ENCODE measurements around the gene ADGRL2.

The ADGRL2 gene

DNA sequence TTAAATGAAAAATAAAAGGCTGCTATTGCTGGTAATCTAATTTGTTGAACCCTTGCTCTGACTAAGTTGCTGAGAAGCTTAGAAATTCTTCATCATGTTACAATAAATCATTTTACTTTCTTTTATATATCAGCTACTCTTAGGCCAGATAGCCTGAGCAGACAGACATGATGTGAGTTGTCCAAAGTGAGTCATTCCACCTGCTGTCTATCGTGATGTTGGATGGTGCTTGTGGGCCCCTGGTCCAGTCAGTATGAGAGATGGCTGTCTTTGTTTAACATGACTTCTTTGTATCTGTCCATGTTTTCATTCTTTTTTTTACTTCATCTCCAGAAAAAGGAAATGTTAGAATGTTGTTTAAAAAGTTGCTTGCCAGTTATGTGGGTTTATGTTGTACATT, 188.8 kb downstream of the ADGRL2 start:
- no peak for DNase-seq (ENCODE audit: low spot score)

DNA sequence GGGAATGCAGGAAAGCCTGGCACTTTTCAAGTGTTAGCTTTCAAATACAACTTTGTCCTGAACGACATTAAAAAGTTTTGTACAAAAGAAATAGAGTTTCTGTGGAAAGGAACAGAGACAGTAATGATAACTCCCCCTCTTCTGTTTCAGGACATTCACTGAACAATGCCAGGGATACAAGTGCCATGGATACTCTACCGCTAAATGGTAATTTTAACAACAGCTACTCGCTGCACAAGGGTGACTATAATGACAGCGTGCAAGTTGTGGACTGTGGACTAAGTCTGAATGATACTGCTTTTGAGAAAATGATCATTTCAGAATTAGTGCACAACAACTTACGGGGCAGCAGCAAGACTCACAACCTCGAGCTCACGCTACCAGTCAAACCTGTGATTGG, 189.5 kb downstream of the ADGRL2 start:
- no peak for DNase-seq (ENCODE audit: low spot score)

DNA sequence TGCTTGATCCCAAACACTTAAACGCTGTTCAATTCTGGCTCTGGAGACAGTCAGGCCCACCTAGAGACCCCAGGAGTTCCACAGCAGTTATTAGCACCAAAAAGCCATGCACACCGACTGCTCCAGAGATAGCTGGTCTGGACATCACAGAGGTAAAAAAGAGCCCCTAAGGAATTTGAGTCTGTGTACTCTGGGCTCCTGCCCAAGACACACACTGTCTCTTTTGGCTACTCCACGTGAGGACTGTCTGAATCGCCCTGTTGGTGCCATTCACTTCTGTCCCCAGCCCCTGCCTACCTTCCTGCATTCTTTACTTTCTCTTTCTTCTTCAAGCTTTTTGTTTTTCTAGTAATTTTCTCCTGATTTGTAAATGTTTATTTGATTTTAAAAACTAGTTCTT, 197.4 kb downstream of the ADGRL2 start:
- no peak for DNase-seq (ENCODE audit: low spot score)

DNA sequence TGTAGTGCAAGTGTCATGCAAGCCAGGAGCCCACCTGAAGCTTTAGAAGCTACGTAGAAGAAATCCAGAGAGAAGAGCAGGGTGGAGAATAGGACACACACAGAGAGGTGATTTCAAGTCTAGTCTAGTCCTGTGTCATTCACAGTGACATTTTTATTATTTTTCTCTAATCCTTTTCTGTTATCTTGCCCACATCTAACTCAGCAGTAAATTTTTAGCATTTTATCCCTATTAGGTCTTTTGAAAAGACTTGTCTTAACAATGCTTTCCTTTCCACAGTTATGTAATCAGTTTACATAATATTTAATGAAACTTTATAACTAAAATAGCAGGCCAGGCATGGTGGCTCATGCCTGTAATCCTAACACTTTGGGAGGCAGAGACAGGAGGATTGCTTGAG, 198.6 kb downstream of the ADGRL2 start:
- no peak for DNase-seq (ENCODE audit: low spot score)

DNA sequence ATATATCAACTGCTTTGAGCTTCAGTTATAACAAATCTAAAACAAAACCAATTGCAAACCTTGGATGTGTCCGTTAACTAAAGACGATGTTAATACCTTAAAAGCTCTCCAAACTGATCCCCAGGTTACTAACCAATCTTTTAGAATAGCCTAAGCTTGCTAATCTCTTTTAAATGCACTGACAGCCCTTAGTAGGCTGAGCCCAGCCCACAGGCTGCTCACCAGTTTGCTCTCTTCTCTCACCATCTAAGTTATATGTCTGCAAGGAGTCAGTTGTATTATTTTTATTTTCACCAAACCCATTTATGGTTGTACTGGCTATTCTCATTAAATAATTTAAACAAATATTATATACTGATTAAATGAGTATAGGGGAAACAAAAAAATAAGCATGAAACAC, 199.5 kb downstream of the ADGRL2 start:
- DNase-seq (ENCODE audit: low spot score): no peak

DNA sequence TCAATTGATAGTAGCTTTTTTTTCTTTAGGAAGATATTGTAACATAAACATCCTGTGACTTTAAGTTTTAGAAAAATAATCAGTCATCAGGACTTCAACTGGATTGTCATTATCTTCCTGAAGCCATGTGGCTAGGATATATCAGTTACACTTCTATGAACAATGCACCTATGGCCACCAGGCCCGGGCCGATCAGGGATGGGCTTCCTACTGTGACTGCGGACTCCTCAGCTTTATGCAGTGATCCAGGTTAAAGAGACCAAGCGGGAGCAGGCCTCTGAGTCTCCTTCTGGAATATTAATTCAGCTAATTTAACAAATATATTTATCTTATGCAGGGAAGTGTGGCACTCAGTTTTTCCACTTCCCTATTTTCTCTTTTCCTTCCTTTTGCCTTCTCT, 200.6 kb downstream of the ADGRL2 start:
- DNase-seq (ENCODE audit: low spot score): no peak

DNA sequence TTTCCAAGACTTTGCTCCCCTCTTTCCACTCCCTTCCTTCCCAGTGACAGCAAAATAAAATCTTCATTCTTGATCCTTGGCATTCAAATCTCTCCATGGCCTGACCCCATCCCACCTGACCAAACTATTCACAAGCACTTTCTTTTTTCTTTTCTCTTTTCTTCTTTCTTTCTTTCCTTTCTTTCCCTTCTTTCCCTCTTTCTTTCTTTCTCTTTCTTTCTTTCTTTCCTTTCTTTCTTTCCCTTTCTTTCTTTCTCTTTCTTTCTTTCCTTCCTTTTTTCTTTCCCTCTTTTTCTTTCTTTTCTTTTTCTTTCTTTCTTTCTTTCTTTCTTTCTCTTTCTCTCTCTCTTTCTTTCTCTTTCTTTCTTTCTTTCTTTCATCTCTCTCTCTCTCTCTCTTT, 207.1 kb downstream of the ADGRL2 start:
- DNase-seq (ENCODE audit: low spot score): no peak

DNA sequence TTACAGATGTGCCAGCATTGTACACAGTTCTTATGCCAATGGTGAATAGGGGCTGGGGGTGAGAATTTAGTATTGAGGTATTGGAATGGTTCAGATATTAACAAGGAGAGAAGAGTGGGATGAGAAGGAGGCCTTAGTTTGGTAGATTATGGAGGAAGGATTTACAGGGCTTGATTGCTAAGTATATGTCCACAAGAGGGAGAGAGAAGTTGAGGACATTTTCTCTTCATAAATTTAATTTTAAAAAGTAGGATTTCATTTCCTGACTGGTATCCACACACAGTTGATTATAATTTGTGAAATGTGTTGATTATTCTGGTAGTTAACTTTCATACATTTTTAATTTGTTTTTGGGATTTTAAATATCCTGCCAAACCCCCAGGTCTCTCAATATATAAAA, 213.0 kb downstream of the ADGRL2 start:
- DNase-seq (ENCODE audit: low spot score): no peak

DNA sequence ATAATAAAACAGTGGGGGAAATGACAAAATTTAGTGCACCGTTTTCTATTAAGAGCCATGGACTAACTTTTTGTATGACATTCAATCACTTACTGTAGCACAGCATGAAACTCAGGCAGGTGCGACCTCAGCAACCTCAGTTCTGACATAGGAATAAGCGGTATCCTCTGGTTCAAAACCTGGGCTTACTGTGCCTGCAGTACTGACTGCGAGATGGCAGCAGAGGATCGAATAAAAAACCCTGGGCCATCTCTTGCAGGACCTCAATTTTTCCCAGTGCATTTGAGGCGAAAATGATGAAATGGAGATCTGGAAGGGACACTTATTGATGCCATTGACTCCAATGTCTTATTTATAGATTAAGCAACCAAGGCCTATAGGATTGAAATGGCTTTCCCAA, 214.7 kb downstream of the ADGRL2 start:
- no peak for DNase-seq (ENCODE audit: low spot score)

DNA sequence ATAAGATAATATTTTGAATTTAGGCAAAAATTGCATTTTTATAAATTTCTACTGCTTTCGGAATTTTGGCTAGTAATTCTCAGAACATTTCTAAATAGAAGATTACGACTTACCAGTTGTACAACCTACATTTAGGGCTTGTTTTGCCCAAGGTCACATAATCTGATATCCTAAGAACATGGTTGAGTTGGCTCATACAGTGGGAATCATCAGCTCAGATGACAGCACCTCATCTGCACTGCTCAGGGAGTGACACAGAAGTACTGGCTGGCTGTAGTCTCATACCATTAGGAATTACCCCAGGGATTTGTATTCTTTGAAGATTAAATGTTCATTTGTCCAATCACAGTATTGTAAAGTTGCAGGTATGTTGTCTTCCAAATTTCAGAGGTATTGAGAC, 217.6 kb downstream of the ADGRL2 start:
- DNase-seq (ENCODE audit: low spot score): no peak

DNA sequence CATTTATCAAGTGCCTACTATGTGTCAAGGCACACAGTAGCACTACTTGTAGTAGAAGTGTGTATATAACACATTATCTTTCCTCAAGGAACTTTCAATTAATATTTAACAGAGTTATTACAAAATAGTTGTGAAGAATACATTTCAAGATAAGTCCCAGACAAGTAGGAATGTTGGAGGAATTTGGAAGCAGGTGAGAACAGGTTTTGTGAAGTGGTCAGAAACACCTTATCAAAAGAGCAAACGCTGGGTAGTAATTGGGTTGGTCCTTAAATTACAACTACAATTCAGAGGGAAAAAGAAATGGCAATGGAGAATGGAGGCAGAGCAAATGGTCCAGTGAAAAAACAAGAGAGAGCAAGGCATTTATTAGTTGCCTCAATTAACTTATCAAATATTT, 218.8 kb downstream of the ADGRL2 start:
- DNase-seq (ENCODE audit: low spot score): no peak

DNA sequence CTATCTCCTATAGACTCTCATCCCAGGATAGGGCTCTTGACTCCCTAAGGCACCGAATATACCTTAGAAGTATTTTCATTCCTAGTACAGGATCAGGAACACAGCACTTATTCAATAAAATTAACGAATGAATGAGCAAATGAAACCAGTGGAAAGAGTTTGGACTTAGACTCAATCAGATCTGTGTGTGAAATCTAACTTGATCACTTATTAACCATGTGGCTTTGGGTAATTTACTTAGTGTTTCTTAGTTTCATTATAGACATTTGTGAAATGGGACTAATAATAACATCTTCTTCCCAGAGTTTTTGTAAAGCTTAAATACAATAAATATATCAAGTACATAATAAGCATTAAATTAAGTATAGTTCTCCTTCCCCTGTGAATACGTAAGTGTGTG, 230.1 kb downstream of the ADGRL2 start:
- DNase-seq (ENCODE audit: low spot score): no peak

DNA sequence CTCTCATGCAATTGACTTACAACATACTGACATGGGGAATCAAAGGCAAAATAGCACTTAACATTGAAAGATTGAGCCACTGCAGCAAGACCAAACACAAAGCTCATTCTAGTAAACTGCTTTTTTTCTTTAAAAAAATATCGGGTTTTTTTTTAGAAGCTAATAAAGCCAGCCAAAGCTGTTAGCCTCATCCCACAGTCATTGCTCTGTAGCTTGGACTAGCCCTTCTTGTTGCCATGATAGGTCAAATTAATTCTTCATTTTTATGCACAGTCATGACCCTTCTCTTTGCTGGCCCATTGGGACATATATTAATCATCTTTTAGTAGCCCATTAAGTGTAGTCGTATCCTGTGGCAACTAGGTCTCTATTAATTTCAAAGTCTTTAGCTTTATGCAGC, 231.3 kb downstream of the ADGRL2 start:
- no peak for DNase-seq (ENCODE audit: low spot score)

DNA sequence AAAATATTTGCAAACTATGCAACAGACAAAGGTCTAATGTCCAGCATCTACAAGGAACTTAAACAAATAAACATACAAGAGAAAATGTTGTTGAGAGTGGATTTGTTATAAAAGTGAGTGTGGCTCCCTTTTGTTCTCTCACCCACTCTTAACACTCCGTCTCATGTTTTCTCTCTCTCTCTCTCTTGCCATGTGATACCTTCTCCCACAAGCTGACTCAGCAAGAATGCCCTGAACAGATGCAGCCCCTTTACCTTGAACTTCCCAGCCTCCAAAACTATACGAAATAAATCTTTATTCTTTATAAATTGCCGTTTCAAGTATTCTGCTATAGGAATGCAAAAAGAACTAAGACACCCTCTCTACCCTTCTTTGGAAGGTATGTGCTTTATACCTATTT, 234.1 kb downstream of the ADGRL2 start:
- DNase-seq (ENCODE audit: low spot score): no peak
